Subcutaneous adipose tissue (tissue), 4 donors: ENCODE data around the gene ERC2. TPM values are rescaled to one million over a fixed set of nuclear protein-coding genes. Genes with fewer than 3 reads are reported as not detected.

Experiments
- CTCF ChIP-seq: fragments of 450-650 bp; IDR thresholded peaks from one replicate; pipeline ENCODE4 v1.5.1; 2016; ENCODE audit warnings: low read depth, mild to moderate bottlenecking, control low read depth, antibody characterized with exemption, moderate library complexity
- total RNA-seq, 4 donors: library from RNA; depleted of rRNA; stranded (reverse); fragments of >200 nt; gene quantifications; one replicate each; pipeline ENCODE4 v1.1.0, GENCODE V29; 2016

Gene ERC2
- total RNA-seq, 4 donors from 2014 or later: 1.1 TPM; not detected in 3

- TF ChIP-seq CTCF: no peak
Observed at GRCh38 chr3:55779543-55779942, 688.7 kb downstream of the ERC2 start.

DNA sequence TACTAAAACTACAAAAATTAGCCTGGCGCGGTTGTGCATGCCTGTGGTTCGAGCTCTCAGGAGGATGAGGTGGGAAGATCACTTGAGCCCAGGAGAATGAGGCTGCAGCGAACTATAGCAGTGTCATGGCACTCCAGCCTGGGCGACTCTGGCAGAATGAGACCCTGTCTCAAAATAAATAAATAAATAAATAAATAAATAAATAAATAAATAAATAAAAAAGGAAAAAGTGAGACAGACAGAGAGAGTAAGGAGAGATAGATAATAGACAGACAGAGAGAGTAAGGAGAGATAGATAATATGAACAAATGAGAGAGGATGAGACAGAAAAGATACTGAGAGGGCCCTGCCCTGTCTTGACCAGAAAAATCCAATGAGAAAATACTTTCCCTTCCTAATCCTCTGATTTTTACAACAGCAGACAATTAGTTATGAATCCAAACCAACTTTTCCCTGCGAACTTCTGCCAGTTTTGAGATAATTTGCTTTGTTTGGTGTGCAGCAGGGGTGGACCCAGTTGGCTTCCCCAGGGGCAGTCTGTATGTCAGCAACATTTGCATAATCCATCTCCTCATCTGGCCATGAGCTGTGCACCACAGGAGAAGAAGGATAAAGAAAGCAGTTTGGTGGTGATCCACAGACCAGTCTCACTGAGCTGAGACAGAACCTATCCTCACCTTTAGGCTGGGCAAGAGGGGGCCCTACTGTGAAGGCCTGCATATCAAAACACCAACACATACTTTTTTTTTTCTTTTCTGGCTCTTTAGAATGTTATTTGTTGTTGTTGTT lies 692.7 kb downstream of the ERC2 start:
- no peak for TF ChIP-seq CTCF

DNA sequence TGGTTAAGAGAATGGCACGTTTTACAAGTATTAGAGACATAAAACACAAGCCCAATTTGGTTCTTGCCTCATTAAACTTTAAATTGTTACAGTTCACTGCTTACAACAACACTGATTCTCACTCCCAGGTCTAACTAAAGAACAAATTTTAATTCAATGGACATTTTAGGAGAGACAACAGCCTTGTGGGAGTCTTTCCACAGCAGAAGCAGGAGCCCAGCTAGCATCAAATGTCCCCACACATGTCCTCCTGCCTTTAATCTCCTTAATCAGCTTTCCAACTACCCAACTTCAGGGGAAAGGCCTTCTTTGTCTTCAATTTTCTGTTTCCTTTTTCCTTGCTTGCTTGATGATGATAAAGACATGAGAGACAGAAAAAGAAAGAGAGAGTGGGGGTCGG lies 693.4 kb downstream of the ERC2 start:
- no peak for TF ChIP-seq CTCF

DNA sequence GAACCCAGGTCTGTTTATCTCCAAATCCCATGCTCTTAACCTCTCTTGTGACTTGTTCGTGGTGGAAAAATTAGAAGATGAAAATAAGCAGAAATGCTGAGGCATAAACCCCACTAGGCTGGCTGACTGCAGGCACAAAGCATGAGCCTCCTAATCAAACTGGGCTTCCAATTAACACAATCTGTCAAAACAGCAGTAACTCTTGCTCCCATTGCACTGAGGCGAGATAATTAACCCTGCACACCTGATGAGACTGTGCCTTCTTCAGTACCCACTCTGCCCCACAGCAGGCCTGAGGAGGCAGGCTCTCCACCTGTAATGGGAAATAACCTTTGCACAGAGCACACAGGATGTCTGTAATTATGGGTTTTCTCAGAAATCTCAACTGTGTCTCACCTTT lies 696.8 kb downstream of the ERC2 start:
- no peak for TF ChIP-seq CTCF

- no peak for TF ChIP-seq CTCF
Observed at GRCh38 chr3:55770077-55770476, 698.2 kb downstream of the ERC2 start.

- no peak for TF ChIP-seq CTCF
Observed at GRCh38 chr3:55766753-55767152, 701.5 kb downstream of the ERC2 start.

GRCh38 chr3:55765906-55766701 lies 702.2 kb downstream of the ERC2 start:
- TF ChIP-seq CTCF: no peak
